Esophagus muscularis mucosa (tissue), 4 donors: ENCODE results near the gene SOCS7. TPM values are rescaled to one million over a fixed set of nuclear protein-coding genes. Genes with fewer than 3 reads are reported as not detected.

Experiments used
- DNase-seq: peaks from one replicate; pipeline ENCODE4 v3.0.0-alpha.2; 2017; ENCODE audit errors: extremely low spot score
- H3K27ac ChIP-seq, 4 donors: fragments of 200-600 bp; sonication (generic); replicated peaks in 1 of 4; 1 replicate in 3 of 4; 2 replicates in 1 of 4; pipeline ENCODE4 v1.5.1; 2016 to 2019; ENCODE audit warnings: mild to moderate bottlenecking in 1 of 4
- H3K27me3 ChIP-seq, 4 donors: fragments of 200-600 bp; sonication (generic); one replicate each; pipeline versions ENCODE4 v1.5.1 to v1.6.0; 2016 to 2019
- H3K36me3 ChIP-seq, 4 donors: fragments of 200-600 bp; sonication (generic); one replicate each; pipeline ENCODE4 v1.5.1; 2016 to 2019
- H3K4me1 ChIP-seq, 4 donors: fragments of 200-600 bp; sonication (generic); one replicate each; pipeline ENCODE4 v1.5.1; 2016 to 2019
- H3K4me3 ChIP-seq, 4 donors: fragments of 200-600 bp; sonication (generic); 1 replicate in 2 of 4; 2 replicates in 2 of 4; pipeline ENCODE4 v1.5.1; 2016 to 2019; ENCODE audit warnings: mild to moderate bottlenecking in 4 of 4, moderate library complexity in 1 of 4
- H3K9me3 ChIP-seq, 4 donors: fragments of 200-600 bp; sonication (generic); 1 replicate in 3 of 4; 2 replicates in 1 of 4; pipeline ENCODE4 v1.5.1; 2016 to 2019
- CTCF ChIP-seq, 3 experiments: fragments of 200-600 bp in 2 of 3; fragments of 450-650 bp in 1 of 3; sonication (generic) in 2 of 3; IDR thresholded peaks; one replicate each; pipeline ENCODE4 v1.5.1; 2017 to 2019; ENCODE audit warnings: antibody characterized with exemption in 3 of 3, mild to moderate bottlenecking in 2 of 3, moderate library complexity in 1 of 3
- EP300 ChIP-seq: sonication (generic); formaldehyde crosslinking; IDR thresholded peaks from one replicate; pipeline ENCODE4 v1.6.1; 2017; ENCODE audit warnings: antibody characterized with exemption
- POLR2A ChIP-seq: fragments of 450-650 bp; IDR thresholded peaks from one replicate; pipeline ENCODE4 v1.6.1; 2017; ENCODE audit warnings: antibody characterized with exemption, moderate library complexity, mild to moderate bottlenecking, low read depth
- POLR2AphosphoS5 ChIP-seq, 2 donors: sonication (generic); formaldehyde crosslinking; IDR thresholded peaks; one replicate each; pipeline ENCODE4 v1.6.1; 2017; ENCODE audit warnings: antibody characterized with exemption in 2 of 2
- WGBS: methylation state at CpG from one replicate; pipeline ENCODE4 v1.1.5; 2018; 5-methylcytosine and 5-hydroxymethylcytosine counted together
- intact Hi-C: fragments of 100-400 bp; cut with DNase I; formaldehyde crosslinking; loops from one replicate; pipeline ENCODE4 v1.15.1; 2023
- total RNA-seq, 4 donors: library from RNA; depleted of rRNA; stranded (reverse); fragments of >200 nt; gene quantifications; one replicate each; pipeline versions ENCODE4 v1.1.0 to v1.2.1, GENCODE V29; 2016

Gene SOCS7
- total RNA-seq, 4 donors from 2014 or later: 11.2 to 18.9 (median 13.5) TPM

DNA sequence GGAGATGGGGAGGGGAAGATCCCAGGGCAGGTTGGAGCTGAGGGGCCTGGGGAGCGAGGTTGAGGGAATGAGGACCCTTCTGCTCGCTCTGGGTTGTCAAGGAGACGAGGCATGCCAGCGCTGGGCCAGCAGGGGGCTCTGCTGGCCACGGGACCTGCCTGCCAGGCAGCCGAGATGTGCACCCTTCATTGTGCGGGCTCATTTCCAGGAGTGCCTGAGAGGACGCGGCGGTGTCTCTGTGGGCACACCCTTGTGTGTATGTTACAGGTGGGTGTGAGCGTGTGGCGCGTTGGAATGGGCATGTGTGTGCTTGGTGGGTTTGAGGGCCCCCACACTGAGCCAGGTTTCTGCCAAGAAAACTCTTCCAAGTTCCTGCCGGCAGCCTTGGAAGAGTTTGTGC, 92.5 kb downstream of the SOCS7 start:
- Histone ChIP-seq H3K4me1 (peaks cover 68 to 82% (median 74%) of the 10 kb centered on the region in 4 donors), H3K27me3 (no peaks in the 10 kb centered on the region), H3K36me3 (peaks cover 0 to 4% (median 0%) of the 10 kb centered on the region in 4 donors), H3K9me3 (no peaks in the 10 kb centered on the region), H3K27ac (peak overlapping the region; percentile 76 to 80 (median 78)), H3K4me3 (peak overlapping the region in 2 of 4 donors; percentile 19 to 32)
- DNase-seq: no peak
- TF ChIP-seq POLR2AphosphoS5 (IDR thresholded peaks at IDR 0.05) (peak; percentile 52 to 64), CTCF (IDR thresholded peaks at IDR 0.05) (peak; percentile 88 to 91 (median 89)), POLR2A (no peak), EP300 (no peak)
- 33% methylated on average over 1 of the region's 14 CpGs for WGBS
- intact Hi-C loops: no loop called here

- TF ChIP-seq POLR2A (no peak), EP300 (no peak), CTCF (IDR thresholded peaks at IDR 0.05) (no peak), POLR2AphosphoS5 (IDR thresholded peaks at IDR 0.05) (no peak)
- Histone ChIP-seq H3K27ac (peak overlapping the region in 2 of 4 donors; percentile 43 to 45), H3K9me3 (no peaks in the 10 kb centered on the region), H3K4me1 (peaks cover 68 to 82% (median 76%) of the 10 kb centered on the region in 4 donors), H3K27me3 (no peaks in the 10 kb centered on the region), H3K4me3 (no peak overlapping the region), H3K36me3 (no peaks in the 10 kb centered on the region)
- 44% methylated on average over 2 of the region's 2 CpGs for WGBS
- no peak for DNase-seq
- intact Hi-C loops: loop anchor here (5.0 kb wide), 1 partner anchor 35 kb away; no protein-coding TSS in a partner anchor
Observed at GRCh38 chr17:38447502-38448085, 96.0 kb downstream of the SOCS7 start.

DNA sequence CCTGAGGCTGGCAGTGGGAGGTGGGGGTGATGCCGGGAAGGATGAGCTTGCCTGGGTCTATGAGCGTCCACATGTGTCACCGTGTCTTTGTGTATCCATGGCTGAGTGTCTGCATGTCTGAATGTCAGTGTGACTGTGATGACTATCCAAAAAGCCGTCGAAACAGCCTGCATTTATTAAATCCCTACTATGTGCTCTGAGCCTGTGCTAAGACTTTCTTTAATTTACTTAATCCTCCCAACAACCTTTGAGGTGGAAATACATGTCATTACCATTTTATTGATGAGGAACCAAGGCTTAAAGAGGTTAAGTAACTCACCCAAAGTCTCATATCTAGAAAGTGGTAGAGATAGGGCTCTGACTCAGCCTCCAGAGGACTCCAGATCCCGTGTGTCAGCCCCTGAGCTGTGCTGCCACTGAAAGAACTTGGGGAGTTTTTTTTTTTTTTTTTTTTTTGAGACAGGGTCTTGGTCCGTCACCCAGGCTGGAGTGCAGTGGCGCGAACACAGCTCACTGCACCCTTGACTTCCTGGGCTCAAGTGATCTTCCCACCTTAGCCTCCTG, 96.6 kb downstream of the SOCS7 start:
- TF ChIP-seq POLR2A (no peak), CTCF (IDR thresholded peaks at IDR 0.05) (no peak), POLR2AphosphoS5 (IDR thresholded peaks at IDR 0.05) (no peak), EP300 (no peak)
- peak overlapping the region in 3 of 4 donors; percentile 8 to 45 (median 43) for H3K27ac ChIP-seq
- DNase-seq: no peak
- no peak overlapping the region for H3K4me3 ChIP-seq
- no peaks in the 10 kb centered on the region for H3K36me3 ChIP-seq
- intact Hi-C loops: loop anchor here (5.0 kb wide), 1 partner anchor 34 kb away; no protein-coding TSS in a partner anchor
- 61% methylated on average over 9 of the region's 9 CpGs for WGBS
- H3K9me3 ChIP-seq: no peaks in the 10 kb centered on the region
- peaks cover 68 to 82% (median 76%) of the 10 kb centered on the region in 4 donors for H3K4me1 ChIP-seq
- no peaks in the 10 kb centered on the region for H3K27me3 ChIP-seq

- Histone ChIP-seq H3K9me3 (no peaks in the 10 kb centered on the region), H3K27me3 (no peaks in the 10 kb centered on the region), H3K36me3 (no peaks in the 10 kb centered on the region), H3K4me3 (no peak overlapping the region), H3K27ac (peak overlapping the region; percentile 63 to 82 (median 74)), H3K4me1 (peaks cover 64 to 79% (median 70%) of the 10 kb centered on the region in 4 donors)
- WGBS: 83% methylated on average over 12 of the region's 15 CpGs
- DNase-seq: no peak
- TF ChIP-seq EP300 (no peak), CTCF (IDR thresholded peaks at IDR 0.05) (no peak), POLR2AphosphoS5 (IDR thresholded peaks at IDR 0.05) (no peak), POLR2A (no peak)
- intact Hi-C loops: loop anchor here (5.0 kb wide), 1 partner anchor 33 kb away; no protein-coding TSS in a partner anchor
Observed at GRCh38 chr17:38449364-38449763, 97.7 kb downstream of the SOCS7 start.
